Muscle of back (tissue), 11 donors: Measurements from ENCODE around the gene C2CD2. TPM values are rescaled to one million over a fixed set of nuclear protein-coding genes. Genes with fewer than 3 reads are reported as not detected.

Experiments used
- DNase-seq, 3 donors: peaks; one replicate each; pipeline versions ENCODE4 v3.0.0 to v3.0.0-alpha.2; 2013
- polyA plus RNA-seq, 10 donors: library from polyadenylated mRNA; unstranded; fragments of 120-200 nt; gene quantifications; one replicate each; pipeline ENCODE4 v1.2.1, GENCODE V29; 2013; ENCODE audit not compliant: insufficient read length in 10 of 10

C2CD2 gene
- polyA plus RNA-seq, 10 donors = 6.5 to 13.1 (median 10.9) TPM

DNA sequence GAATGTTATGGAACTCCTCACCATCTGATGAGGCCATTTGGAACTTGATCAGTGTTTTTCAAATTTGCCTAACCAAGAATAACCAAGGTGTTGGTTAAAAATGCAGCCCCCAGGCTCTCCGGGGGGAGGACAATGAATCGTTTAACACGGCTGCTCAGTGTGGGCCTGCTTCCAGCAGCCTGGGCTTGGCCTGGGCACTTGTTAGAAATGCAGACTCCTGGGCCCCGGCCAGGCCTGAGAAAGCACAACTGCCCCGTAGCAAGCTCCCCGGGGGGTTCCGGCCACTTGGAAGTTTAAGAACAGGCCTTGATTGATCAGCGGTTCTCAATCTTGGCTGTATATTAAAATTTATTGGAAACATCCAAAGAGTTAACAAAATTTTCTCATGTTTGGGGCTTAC, 22.8 kb upstream of the C2CD2 start:
- no peak for DNase-seq

DNA sequence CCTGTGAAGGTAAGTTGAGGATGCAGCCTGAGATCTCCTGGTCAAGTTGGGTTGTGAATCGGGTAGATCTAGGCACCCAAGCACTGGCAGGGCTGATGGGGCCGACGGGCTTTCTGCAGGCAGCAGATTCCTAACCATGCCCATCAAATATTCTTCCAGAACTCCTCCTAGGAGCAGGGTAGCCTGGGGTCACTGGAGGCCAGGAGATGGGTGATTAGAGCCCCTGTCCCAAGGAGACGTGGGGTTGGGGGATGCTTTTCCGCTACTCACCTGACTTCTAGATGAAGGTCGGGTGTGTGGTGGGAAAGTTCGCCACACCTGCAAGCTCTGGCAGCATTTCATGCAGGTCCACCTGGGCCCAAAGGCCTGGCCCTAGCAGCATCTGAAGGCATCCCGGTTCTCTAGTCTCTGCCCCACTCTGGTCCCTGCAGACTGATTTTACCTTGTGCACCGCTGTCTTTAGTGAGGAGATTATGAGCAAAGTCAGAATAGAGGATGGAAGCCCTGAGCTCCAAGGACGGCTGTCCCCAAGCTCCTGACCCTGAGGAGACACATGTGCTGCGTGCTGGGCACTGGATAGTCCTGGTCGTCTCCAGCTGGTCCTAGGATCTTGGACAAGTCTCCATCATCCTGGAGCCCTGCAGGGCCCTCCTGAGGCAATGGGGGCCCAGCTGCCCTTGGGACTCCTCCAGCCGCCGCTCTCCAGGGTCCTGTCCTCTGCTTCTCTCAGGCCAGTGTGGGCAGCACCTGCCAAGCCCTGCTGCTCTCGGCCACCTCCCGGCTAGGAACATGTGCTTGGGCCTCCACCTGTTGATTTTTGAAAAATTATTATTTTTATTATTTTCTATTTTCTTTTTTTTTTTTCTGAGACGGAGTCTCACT, 21.8 kb upstream of the C2CD2 start:
- no peak for DNase-seq

- DNase-seq = no peak
Measured at GRCh38 chr21:41974752-41975053, 20.9 kb upstream of the C2CD2 start.

DNA sequence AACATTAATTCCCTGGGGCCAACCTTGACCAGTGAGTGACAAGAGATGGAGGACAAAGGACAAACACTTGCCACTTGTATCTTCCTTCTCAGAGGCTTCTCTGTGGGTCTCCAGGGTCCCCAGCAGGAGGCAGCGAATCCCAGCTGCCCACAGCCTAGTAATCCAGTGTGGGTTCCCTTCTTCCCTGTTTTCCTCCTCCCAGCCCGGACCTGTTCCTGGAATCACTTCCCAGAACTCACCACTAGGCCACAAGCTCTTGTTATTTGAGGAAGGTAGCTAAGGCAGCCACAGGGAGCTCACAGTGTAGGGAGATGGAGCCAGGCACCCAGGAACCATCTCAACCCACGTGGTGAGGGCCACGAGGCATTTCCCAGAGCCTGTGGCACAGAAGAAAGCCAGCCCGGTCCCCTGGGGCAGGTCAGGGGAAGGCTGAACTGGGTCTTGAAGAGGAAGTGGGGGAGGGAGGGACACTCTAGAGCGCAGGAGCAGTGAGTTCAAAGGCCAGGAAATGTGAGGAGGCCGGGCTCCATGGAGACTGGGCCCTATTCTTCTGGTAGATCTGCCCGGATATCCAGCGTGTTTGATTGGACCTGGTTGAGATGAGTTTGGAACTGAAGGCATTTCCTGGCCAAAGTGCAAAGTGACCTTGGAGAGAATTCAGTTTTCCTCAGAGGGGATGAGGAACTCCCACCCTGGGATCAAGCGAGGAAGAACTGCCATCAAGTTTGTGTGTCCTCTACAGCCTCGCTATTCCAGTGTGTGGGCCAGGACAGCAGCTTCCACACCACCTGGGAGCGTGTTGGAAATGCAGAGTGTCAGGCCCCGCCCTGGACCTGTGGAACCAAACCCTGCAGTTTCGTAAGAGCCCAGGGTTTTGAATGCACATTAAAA, 20.3 kb upstream of the C2CD2 start:
- no peak for DNase-seq

- no peak for DNase-seq
Measured at GRCh38 chr21:41973427-41973831, 19.6 kb upstream of the C2CD2 start.

GRCh38 chr21:41972511-41973205, 18.8 kb upstream of the C2CD2 start:
- DNase-seq = no peak

- DNase-seq = no peak
Measured at GRCh38 chr21:41971891-41972290, 18.1 kb upstream of the C2CD2 start.

GRCh38 chr21:41970751-41971653, 17.2 kb upstream of the C2CD2 start:
- DNase-seq = no peak

DNA sequence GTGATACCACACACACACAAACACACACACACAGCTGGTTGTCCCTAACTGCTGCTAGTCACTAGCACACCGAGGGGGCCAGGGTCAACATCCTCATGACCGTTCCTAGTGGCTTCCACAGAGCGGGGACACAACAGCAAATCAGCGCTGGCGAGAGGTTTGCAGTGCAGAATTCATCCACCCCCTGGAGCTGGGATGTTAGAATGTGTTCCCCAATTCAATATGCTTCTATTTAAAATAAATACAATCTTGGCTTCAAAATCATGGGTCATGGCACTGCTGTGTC, 16.2 kb upstream of the C2CD2 start:
- DNase-seq = no peak

- no peak for DNase-seq
Measured at GRCh38 chr21:41967708-41968107, 13.9 kb upstream of the C2CD2 start.

DNA sequence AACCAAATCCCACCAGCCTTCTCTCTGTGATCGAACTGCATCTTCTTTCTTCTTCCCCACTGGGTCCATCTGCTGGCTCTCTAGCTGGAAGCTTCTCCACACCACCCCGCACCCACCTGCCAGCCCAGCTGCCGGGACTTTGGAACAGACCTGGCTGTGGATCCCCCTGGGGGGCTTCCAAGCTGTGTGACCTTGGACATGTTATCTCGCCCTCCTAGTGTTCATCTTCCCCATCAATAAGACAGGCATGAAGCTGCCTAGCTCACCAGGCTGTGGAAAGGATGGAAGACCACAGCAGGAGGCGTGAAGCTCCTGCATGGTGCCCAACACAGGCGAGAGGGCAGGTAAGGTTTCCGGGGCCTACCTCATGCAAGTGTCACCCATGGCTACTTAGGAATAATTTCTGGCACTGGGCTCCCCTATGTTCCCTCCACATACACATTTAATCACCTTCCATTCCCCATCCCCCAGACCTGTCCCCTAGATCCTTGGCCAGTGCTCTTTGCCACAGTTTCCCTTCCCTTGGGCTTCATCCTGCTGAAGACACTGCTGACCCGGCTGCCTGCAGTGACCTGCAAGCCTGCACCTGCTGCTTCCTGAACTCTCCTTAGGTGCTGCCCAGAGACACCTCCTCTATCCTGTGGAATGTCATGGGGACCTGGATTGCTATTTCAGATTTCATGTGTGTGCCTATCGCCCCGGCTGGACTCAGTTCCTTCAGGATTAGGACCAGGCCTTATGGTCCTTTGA, 13.2 kb upstream of the C2CD2 start:
- DNase-seq = no peak

DNA sequence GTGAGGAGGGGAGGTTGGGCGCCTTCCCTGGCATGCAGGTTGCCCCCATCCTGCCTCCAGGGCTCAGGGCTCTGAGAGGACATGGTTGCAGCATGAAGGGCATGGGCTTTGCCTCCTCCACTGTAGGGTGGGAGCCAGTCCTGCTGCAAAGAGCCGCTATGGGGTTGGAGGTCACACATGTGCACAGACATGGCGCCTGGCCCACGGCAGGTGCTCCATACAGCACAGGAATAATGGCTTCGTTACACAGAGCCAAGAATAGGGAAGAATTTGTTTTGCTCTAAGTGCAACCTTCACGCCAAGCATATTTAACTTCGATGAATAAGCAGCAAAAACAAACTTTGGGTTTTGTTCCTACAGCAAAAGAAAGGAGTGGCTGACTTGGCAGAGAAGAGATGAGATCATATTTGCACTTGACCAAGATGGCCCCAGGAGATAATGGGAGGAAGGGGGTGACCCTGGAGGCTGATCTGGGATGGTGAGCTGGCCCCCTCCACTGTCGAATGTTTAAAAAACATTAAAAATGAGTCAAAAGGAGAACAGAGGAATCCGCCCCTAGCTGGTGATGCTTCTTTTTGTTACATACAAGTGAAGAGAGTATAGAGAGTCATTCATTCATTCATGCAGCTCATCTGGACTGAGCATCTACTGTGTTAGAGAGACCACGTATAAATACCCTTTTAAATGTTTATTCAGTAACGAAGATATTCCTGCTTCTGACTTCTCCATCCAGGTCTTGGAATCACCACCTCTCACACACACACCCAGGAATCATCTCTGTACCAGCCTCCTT, 12.4 kb upstream of the C2CD2 start:
- DNase-seq = peak in 1 of 3 donors; percentile 52

DNA sequence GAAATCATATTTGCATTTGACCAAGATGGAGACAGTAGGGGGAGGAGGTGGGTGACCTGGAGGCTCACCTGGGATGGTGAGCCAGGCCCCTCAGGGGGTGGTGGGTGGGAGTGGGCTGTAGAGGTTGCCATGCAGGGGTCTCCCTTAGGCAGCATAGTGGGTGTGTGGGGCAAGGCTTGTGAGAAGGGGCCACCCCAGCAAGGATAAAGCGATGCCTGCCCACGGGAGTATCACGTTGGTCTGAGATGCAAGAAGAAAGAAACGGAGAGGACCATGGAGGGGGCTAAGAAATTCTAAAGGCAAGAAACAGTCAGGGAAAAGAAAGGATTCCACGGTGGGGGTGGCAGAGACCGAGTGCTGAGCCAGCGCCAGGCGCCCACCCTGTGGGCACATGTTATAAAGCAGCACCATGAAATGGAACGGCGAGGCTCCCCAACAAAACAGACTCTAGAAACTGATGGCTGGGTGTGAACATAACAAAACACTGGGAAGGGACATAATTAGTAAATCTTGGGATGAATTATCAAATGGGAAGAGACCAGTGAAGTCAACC, 11.7 kb upstream of the C2CD2 start:
- no peak for DNase-seq

GRCh38 chr21:41965045-41965444, 11.2 kb upstream of the C2CD2 start:
- DNase-seq = no peak

DNA sequence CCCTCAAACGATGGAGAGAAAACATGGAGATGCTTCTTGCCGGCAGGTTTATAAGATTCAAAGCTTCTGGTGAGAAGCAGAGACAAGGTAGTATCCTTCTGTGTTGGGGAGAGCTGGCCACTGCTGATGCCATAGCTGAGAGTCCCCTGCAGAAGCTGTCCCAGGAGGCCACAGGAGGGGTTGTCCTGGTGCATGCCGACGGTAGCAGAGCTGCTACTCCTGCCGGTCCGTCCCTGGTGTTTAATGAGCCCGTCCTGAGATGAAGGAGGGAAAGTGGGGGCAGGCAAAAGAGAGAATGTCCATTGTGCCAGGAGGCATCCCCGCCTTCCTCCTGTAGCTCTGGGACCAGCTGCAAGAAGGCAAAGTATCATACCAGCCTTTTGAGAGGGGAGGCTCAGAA, 10.4 kb upstream of the C2CD2 start:
- no peak for DNase-seq

DNA sequence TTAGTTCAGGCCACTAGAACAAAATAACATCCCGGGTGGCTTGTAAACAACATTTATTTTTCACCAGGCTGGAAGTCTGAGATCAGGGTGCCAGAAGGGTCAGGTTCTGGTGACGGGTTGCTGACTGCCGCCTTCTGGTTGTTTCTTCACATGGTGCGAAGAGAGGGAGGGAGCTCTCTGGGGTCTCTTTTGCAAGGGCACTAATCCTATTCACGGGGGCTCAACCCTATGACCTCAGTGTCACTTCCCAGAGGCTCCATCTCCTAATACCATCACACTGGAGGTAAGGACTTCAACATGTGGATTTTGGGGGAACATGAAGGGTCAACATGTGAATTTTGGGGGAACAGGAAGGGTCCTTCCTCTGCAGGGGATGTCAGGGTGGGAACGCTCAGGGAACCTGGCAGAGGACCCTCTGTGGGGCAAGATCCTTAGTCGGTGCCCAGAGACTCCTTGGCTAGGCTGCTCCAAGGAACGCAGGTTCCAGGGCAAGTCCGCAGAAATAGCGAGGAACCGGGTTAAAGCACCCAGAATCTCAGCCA, 8.7 kb upstream of the C2CD2 start:
- DNase-seq = no peak

GRCh38 chr21:41961753-41962152, 7.9 kb upstream of the C2CD2 start:
- DNase-seq = no peak

GRCh38 chr21:41961282-41961701, 7.5 kb upstream of the C2CD2 start:
- DNase-seq = no peak

DNA sequence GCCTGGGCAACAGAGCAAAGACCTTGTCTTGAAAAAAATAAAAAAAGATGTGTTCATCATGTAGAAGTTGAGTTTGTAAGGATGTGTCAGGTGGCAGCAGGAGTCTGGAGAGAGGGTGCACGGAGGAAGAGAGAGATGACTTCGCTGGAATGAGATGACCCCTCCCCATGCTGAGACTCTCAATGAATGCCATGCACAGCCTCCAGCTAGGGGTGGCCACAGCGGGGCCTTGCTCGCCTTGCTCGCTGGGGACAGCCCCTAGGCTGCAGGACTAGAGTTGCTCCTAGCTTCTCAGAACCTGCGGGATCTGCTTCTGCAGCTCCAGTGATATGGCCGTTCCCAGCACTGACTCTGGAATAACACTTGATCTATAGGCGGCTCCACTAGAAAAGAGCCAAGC, 6.6 kb upstream of the C2CD2 start:
- no peak for DNase-seq
